Mesenchymal stem cell (in vitro differentiated cells and primary cell): ENCODE results near the gene IQCF5. TPM values are rescaled to one million over a fixed set of nuclear protein-coding genes. Genes with fewer than 3 reads are reported as not detected.

Experiments used
- DNase-seq: peaks from one replicate; pipeline ENCODE4 v3.0.0-alpha.2; 2013
- H2AFZ ChIP-seq: one replicate; pipeline ENCODE4 v1.6.1; 2013; ENCODE audit warnings: low read depth, mild to moderate bottlenecking, control low read depth, inconsistent platforms, low read length, moderate library complexity
- H2AK5ac ChIP-seq: 2 replicates; pipeline ENCODE4 v1.6.1; 2013; ENCODE audit warnings: low read length, moderate library complexity, mild to moderate bottlenecking, inconsistent platforms; ENCODE audit not compliant: severe bottlenecking
- H2BK120ac ChIP-seq: one replicate; pipeline ENCODE4 v1.6.1; 2013; ENCODE audit warnings: low read depth, mild to moderate bottlenecking, inconsistent platforms, low read length, moderate library complexity
- H2BK12ac ChIP-seq, 2 experiments: one replicate each; pipeline ENCODE4 v1.6.1; 2013; ENCODE audit warnings: inconsistent platforms in 2 of 2, low read length in 2 of 2, mild to moderate bottlenecking in 2 of 2, moderate library complexity in 2 of 2, control low read depth in 1 of 2
- H2BK15ac ChIP-seq: one replicate; pipeline ENCODE4 v1.6.1; 2013; ENCODE audit warnings: mild to moderate bottlenecking, low read depth, inconsistent platforms; ENCODE audit not compliant: poor library complexity, severe bottlenecking
- H2BK5ac ChIP-seq: 2 replicates; pipeline ENCODE4 v1.6.1; 2013; ENCODE audit warnings: low read depth, mild to moderate bottlenecking, low read length, control low read depth, inconsistent platforms; ENCODE audit not compliant: poor library complexity, severe bottlenecking
- H3K14ac ChIP-seq, 2 experiments: one replicate each; pipeline ENCODE4 v1.6.1; 2013; ENCODE audit warnings: inconsistent platforms in 2 of 2, low read length in 2 of 2, control low read depth in 1 of 2, mild to moderate bottlenecking in 1 of 2, moderate library complexity in 1 of 2
- H3K18ac ChIP-seq, 2 experiments: one replicate each; pipeline ENCODE4 v1.6.1; 2013; ENCODE audit warnings: inconsistent platforms in 2 of 2, low read length in 2 of 2, control low read depth in 1 of 2, low read depth in 1 of 2, mild to moderate bottlenecking in 1 of 2
- H3K23ac ChIP-seq, 2 experiments: one replicate each; pipeline ENCODE4 v1.6.1; 2013; ENCODE audit warnings: inconsistent platforms in 2 of 2, low read length in 2 of 2, mild to moderate bottlenecking in 2 of 2, moderate library complexity in 2 of 2, control low read depth in 1 of 2
- H3K27ac ChIP-seq: 2 replicates; pipeline ENCODE4 v1.5.1; 2013; ENCODE audit warnings: mild to moderate bottlenecking, moderate library complexity, low read length, control low read depth, inconsistent platforms; ENCODE audit not compliant: poor library complexity, severe bottlenecking
- H3K27me3 ChIP-seq, 2 experiments: 2 replicates each; pipeline versions ENCODE4 v1.6.1 to v1.7.0; 2013; ENCODE audit warnings: low read length in 2 of 2, mild to moderate bottlenecking in 2 of 2, moderate library complexity in 2 of 2, control low read depth in 1 of 2, inconsistent platforms in 1 of 2; ENCODE audit not compliant: control insufficient read depth in 1 of 2, insufficient read depth in 1 of 2
- H3K36me3 ChIP-seq, 2 experiments: 2 replicates each; pipeline versions ENCODE4 v1.6.1 to v1.7.0; 2013; ENCODE audit warnings: low read length in 2 of 2, control low read depth in 1 of 2, inconsistent platforms in 1 of 2, low read depth in 1 of 2, mild to moderate bottlenecking in 1 of 2; ENCODE audit not compliant: insufficient read depth in 2 of 2, control insufficient read depth in 1 of 2
- H3K4ac ChIP-seq, 2 experiments: one replicate each; pipeline ENCODE4 v1.6.1; 2013; ENCODE audit warnings: inconsistent platforms in 2 of 2, low read length in 2 of 2, mild to moderate bottlenecking in 2 of 2, moderate library complexity in 2 of 2, control low read depth in 1 of 2, low read depth in 1 of 2
- H3K4me1 ChIP-seq: 2 replicates; pipeline ENCODE4 v1.6.1; 2013; ENCODE audit warnings: low read depth, low read length, control low read depth; ENCODE audit not compliant: control insufficient read depth, insufficient read depth
- H3K4me2 ChIP-seq: 2 replicates; pipeline ENCODE4 v1.6.1; 2013; ENCODE audit warnings: low read length, mild to moderate bottlenecking, inconsistent platforms; ENCODE audit not compliant: poor library complexity, severe bottlenecking
- H3K4me3 ChIP-seq, 2 experiments: 2 replicates each; pipeline versions ENCODE4 v1.5.1 to v1.7.0; 2013; ENCODE audit warnings: low read length in 2 of 2, mild to moderate bottlenecking in 2 of 2, control low read depth in 1 of 2, low read depth in 1 of 2; ENCODE audit not compliant: insufficient read depth in 1 of 2
- H3K79me1 ChIP-seq: replicated peaks from 2 replicates; pipeline ENCODE4 v1.6.1; 2013; ENCODE audit warnings: mild to moderate bottlenecking, control low read depth, low read length, inconsistent platforms; ENCODE audit not compliant: poor library complexity, severe bottlenecking
- H3K9ac ChIP-seq: 2 replicates; pipeline ENCODE4 v1.7.0; 2013; ENCODE audit warnings: mild to moderate bottlenecking, low read length, moderate library complexity
- H3K9me3 ChIP-seq: 2 replicates; pipeline ENCODE4 v1.7.0; 2013; ENCODE audit warnings: mild to moderate bottlenecking, low read length; ENCODE audit not compliant: control insufficient read depth
- H4K8ac ChIP-seq: one replicate; pipeline ENCODE4 v1.6.1; 2013; ENCODE audit warnings: inconsistent platforms, mild to moderate bottlenecking, low read length, moderate library complexity
- H4K91ac ChIP-seq: one replicate; pipeline ENCODE4 v1.6.1; 2013; ENCODE audit warnings: mild to moderate bottlenecking, low read length, inconsistent platforms
- WGBS: methylation state at CpG from one replicate; pipeline ENCODE4 v1.1.7; 2013; ENCODE audit warnings: mixed read lengths; 5-methylcytosine and 5-hydroxymethylcytosine counted together
- polyA plus RNA-seq, 2 experiments: library from polyadenylated mRNA; stranded (reverse); fragments of 200-250 nt; gene quantifications; one replicate each; pipeline ENCODE4 v1.2.3, GENCODE V29; 2013

IQCF5 gene
- not detected for polyA plus RNA-seq (2013, experiment 1 of 2)
- polyA plus RNA-seq (2013, experiment 2 of 2) = not detected

- Histone ChIP-seq H3K27ac (no peak within 1 kb of the TSS), H4K8ac (no peak within 1 kb of the TSS), H2BK12ac (no peak within 1 kb of the TSS), H3K4me1 (no peaks in the 10 kb centered on the region), H3K9me3 (no peaks in the 10 kb centered on the region), H3K79me1 (no peaks in the 10 kb centered on the region), H4K91ac (no peak within 1 kb of the TSS), H3K14ac (no peak within 1 kb of the TSS), H2BK15ac (no peak within 1 kb of the TSS), H3K4me2 (no peak within 1 kb of the TSS), H3K9ac (no peak within 1 kb of the TSS), H2AFZ (no peak within 1 kb of the TSS), H3K27me3 (peaks cover 16 to 45% of the 10 kb centered on the region in 2 experiments), H3K4ac (no peak within 1 kb of the TSS), H3K23ac (no peak within 1 kb of the TSS), H3K18ac (no peak within 1 kb of the TSS), H2BK120ac (no peak within 1 kb of the TSS), H3K4me3 (no peak within 1 kb of the TSS), H3K36me3 (no peaks in the 10 kb centered on the region), H2AK5ac (no peak within 1 kb of the TSS), H2BK5ac (no peak within 1 kb of the TSS)
- WGBS = 78% methylated on average over 4 of the region's 4 CpGs
- no peak for DNase-seq
Observed at GRCh38 chr3:51875501-51875900, at the start of gene IQCF5. Gene IQCF5 (minus strand): TSS chr3:51875601. CDS start chr3:51875531, 70 bp downstream.

GRCh38 chr3:51921081-51921578 lies 45.7 kb upstream of the IQCF5 start:
- 82% methylated on average over 11 of the region's 11 CpGs for WGBS
- Histone ChIP-seq H3K4me2 (no peak overlapping the region), H2AK5ac (no peak overlapping the region), H2BK120ac (no peak overlapping the region), H2BK15ac (no peak overlapping the region), H3K9me3 (no peaks in the 10 kb centered on the region), H2BK5ac (no peak overlapping the region), H3K18ac (no peak overlapping the region), H3K79me1 (no peaks in the 10 kb centered on the region), H3K4ac (no peak overlapping the region), H3K9ac (no peak overlapping the region), H3K4me1 (no peaks in the 10 kb centered on the region), H2AFZ (no peak overlapping the region), H3K23ac (no peak overlapping the region), H3K36me3 (no peaks in the 10 kb centered on the region), H3K4me3 (no peak overlapping the region), H3K27me3 (no peaks in the 10 kb centered on the region), H4K91ac (no peak overlapping the region), H3K14ac (no peak overlapping the region), H4K8ac (no peak overlapping the region), H3K27ac (no peak overlapping the region), H2BK12ac (no peak overlapping the region)
- no peak for DNase-seq

GRCh38 chr3:51916418-51916817 lies 41.0 kb upstream of the IQCF5 start:
- Histone ChIP-seq H2AFZ (no peak overlapping the region), H3K36me3 (no peaks in the 10 kb centered on the region), H3K79me1 (no peaks in the 10 kb centered on the region), H3K4me1 (no peaks in the 10 kb centered on the region), H2BK5ac (no peak overlapping the region), H4K8ac (no peak overlapping the region), H3K18ac (no peak overlapping the region), H3K4me3 (no peak overlapping the region), H2AK5ac (no peak overlapping the region), H4K91ac (no peak overlapping the region), H2BK15ac (no peak overlapping the region), H3K9me3 (no peaks in the 10 kb centered on the region), H3K4ac (no peak overlapping the region), H3K14ac (no peak overlapping the region), H2BK12ac (no peak overlapping the region), H3K27ac (no peak overlapping the region), H3K27me3 (no peaks in the 10 kb centered on the region), H3K9ac (no peak overlapping the region), H3K23ac (no peak overlapping the region), H3K4me2 (no peak overlapping the region), H2BK120ac (no peak overlapping the region)
- no peak for DNase-seq
- WGBS = 46% methylated on average over 3 of the region's 5 CpGs

GRCh38 chr3:51908026-51908425 lies 32.6 kb upstream of the IQCF5 start:
- no peak overlapping the region for H4K91ac ChIP-seq
- H3K9me3 ChIP-seq = no peaks in the 10 kb centered on the region
- no peak overlapping the region for H3K27ac ChIP-seq
- H3K36me3 ChIP-seq = no peaks in the 10 kb centered on the region
- H3K9ac ChIP-seq = no peak overlapping the region
- no peak overlapping the region for H3K4me2 ChIP-seq
- H3K4me1 ChIP-seq = no peaks in the 10 kb centered on the region
- H3K18ac ChIP-seq = no peak overlapping the region
- no peak for DNase-seq
- no peak overlapping the region for H2BK12ac ChIP-seq
- no peaks in the 10 kb centered on the region for H3K79me1 ChIP-seq
- no peak overlapping the region for H2BK5ac ChIP-seq
- H3K14ac ChIP-seq = no peak overlapping the region
- no peak overlapping the region for H3K23ac ChIP-seq
- no peak overlapping the region for H3K4me3 ChIP-seq
- H2AK5ac ChIP-seq = no peak overlapping the region
- H3K27me3 ChIP-seq = no peaks in the 10 kb centered on the region
- H4K8ac ChIP-seq = no peak overlapping the region
- no peak overlapping the region for H2BK120ac ChIP-seq
- 56% methylated on average over 3 of the region's 4 CpGs for WGBS
- H3K4ac ChIP-seq = no peak overlapping the region
- H2BK15ac ChIP-seq = no peak overlapping the region
- no peak overlapping the region for H2AFZ ChIP-seq
